ENCODE measurements around the gene WNT4. TPM values are rescaled to one million over a fixed set of nuclear protein-coding genes. Genes with fewer than 3 reads are reported as not detected.

WNT4 gene
- total RNA-seq, 2 donors from 2014 or later = 0.44 TPM; not detected in 1

DNA sequence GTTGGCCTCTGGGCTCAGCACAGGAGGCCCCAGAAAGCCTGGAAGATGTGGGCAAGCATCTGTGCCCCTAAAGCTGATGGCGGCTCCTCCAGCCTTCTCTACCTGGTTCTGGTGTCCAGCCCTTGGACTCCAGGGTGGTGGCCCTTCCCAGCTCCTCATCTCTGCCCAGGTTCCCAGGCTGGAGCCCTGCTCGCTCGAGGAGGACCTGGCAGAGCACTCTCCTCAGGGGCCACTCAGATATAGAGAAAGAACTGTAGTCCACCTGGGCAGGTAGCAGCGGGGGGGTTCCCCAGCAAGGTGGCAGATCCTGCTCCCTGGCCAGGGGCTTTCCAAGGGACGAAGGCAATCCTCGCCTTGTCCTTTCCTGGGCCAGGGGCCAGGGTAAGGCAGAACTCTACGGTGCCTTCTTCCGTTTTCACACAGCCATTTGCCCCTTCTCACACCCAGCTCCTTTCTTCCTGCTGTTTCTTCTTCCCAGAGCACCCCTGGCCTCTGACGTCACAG is 18.9 kb downstream of the WNT4 start:
- Mint-ChIP-seq H3K27ac (peak overlapping the region; percentile 73), H3K27me3 (ENCODE audit: insufficient read depth) (no peaks in the 10 kb centered on the region), H3K4me1 (peaks cover 25% of the 10 kb centered on the region), H3K4me3 (no peak overlapping the region), H3K9me3 (no peaks in the 10 kb centered on the region), H3K36me3 (ENCODE audit: low read depth) (peaks cover 6% of the 10 kb centered on the region)
- Histone ChIP-seq H3K27ac (ENCODE audit: low read depth, low read length) (no peak overlapping the region), H3K9me3 (ENCODE audit: control insufficient read depth, low read length) (no peaks in the 10 kb centered on the region), H3K36me3 (ENCODE audit: control insufficient read depth, insufficient read depth, low read length) (peaks cover 18% of the 10 kb centered on the region), H3K4me3 (ENCODE audit: low read length) (no peak overlapping the region), H3K27me3 (ENCODE audit: control insufficient read depth, insufficient read depth, low read length, poor library complexity, severe bottlenecking) (no peaks in the 10 kb centered on the region), H3K4me1 (ENCODE audit: control insufficient read depth, insufficient read depth, low read length) (peaks cover 9% of the 10 kb centered on the region), H3K9ac (ENCODE audit: extremely low read depth, low read length, poor library complexity, severe bottlenecking) (no peak overlapping the region)
- DNase-seq = no peak
- TF ChIP-seq, protein P1, sequence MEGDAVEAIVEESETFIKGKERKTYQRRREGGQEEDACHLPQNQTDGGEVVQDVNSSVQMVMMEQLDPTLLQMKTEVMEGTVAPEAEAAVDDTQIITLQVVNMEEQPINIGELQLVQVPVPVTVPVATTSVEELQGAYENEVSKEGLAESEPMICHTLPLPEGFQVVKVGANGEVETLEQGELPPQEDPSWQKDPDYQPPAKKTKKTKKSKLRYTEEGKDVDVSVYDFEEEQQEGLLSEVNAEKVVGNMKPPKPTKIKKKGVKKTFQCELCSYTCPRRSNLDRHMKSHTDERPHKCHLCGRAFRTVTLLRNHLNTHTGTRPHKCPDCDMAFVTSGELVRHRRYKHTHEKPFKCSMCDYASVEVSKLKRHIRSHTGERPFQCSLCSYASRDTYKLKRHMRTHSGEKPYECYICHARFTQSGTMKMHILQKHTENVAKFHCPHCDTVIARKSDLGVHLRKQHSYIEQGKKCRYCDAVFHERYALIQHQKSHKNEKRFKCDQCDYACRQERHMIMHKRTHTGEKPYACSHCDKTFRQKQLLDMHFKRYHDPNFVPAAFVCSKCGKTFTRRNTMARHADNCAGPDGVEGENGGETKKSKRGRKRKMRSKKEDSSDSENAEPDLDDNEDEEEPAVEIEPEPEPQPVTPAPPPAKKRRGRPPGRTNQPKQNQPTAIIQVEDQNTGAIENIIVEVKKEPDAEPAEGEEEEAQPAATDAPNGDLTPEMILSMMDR (conservative IDR thresholded peaks at IDR 0.05) = no peak
- 90 to 96% methylated on average over 2 to 9 of the region's 9 CpGs for WGBS, 2 experiments (ENCODE audit: insufficient coverage in 1 of 2, insufficient read length in 1 of 2)

DNA sequence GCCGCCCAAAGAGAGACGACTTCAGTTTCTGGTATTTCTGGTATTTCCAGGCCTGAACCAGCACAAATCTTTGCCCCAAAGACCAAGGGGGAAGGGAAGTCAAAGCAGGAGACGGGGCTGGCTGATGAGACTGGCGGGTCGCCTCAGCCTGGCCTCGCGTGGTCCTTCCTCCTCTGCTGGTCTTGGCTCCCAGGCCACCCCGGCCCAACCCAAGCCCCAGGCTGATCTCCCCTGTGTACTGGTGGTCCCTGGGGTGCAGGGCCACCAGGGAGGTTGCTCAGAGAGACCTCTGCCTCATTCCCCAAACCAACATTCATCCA is 19.9 kb downstream of the WNT4 start:
- TF ChIP-seq, protein P1 (conservative IDR thresholded peaks at IDR 0.05) = no peak
- Mint-ChIP-seq H3K9me3 (no peaks in the 10 kb centered on the region), H3K36me3 (ENCODE audit: low read depth) (peaks cover 6% of the 10 kb centered on the region), H3K4me3 (no peak overlapping the region), H3K27ac (no peak overlapping the region), H3K4me1 (peaks cover 25% of the 10 kb centered on the region), H3K27me3 (ENCODE audit: insufficient read depth) (no peaks in the 10 kb centered on the region)
- Histone ChIP-seq H3K4me3 (ENCODE audit: low read length) (no peak overlapping the region), H3K9me3 (ENCODE audit: control insufficient read depth, low read length) (no peaks in the 10 kb centered on the region), H3K27ac (ENCODE audit: low read depth, low read length) (no peak overlapping the region), H3K36me3 (ENCODE audit: control insufficient read depth, insufficient read depth, low read length) (peaks cover 27% of the 10 kb centered on the region), H3K9ac (ENCODE audit: extremely low read depth, low read length, poor library complexity, severe bottlenecking) (no peak overlapping the region), H3K27me3 (ENCODE audit: control insufficient read depth, insufficient read depth, low read length, poor library complexity, severe bottlenecking) (no peaks in the 10 kb centered on the region), H3K4me1 (ENCODE audit: control insufficient read depth, insufficient read depth, low read length) (peaks cover 9% of the 10 kb centered on the region)
- 90 to 92% methylated on average over 2 to 8 of the region's 8 CpGs for WGBS, 2 experiments (ENCODE audit: insufficient coverage in 1 of 2, insufficient read length in 1 of 2)
- no peak for DNase-seq

DNA sequence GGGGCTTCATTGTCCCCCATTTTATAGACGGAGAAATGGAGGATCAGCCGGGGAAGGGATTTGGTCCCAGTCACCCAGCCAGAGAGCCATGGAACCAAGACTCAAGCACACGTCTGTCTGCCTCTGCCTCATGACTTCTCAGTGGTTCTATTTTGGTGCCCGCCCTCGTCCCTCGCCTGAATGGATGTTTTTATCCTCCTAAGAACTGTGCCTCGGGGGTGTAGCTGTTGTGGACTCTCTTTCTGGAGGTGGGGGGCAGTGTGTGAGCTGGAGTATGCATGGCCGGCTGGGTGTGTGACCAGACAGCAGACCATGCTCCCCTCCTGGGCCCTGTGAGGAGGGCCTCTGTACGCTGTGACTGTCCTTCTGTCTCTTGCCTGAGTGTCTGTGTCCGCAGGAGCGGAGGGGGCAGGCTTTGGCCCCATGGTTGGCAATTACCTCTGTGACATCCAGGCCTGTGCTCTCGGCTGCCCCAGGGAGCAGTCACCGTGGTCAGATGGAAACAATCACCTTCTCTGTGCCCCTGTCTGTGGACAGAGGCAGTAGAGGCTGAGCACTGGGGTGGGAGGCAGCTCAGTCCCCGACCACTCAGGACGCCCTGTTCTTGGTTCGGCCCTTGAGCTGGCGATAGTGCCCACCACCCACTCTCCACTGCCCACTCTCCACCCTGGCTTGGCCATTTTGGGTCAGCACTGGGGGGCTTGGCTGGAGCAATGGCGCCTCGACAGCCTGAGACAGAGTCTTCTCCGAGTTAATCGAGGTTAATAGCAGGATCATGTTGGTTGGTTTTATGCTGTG is 20.4 kb downstream of the WNT4 start:
- H3K27ac Mint-ChIP-seq = peak overlapping the region; percentile 53
- no peaks in the 10 kb centered on the region for H3K27me3 Mint-ChIP-seq (ENCODE audit: insufficient read depth)
- H3K27me3 ChIP-seq (ENCODE audit: control insufficient read depth, insufficient read depth, low read length, poor library complexity, severe bottlenecking) = no peaks in the 10 kb centered on the region
- H3K36me3 Mint-ChIP-seq (ENCODE audit: low read depth) = peaks cover 6% of the 10 kb centered on the region
- peaks cover 9% of the 10 kb centered on the region for H3K4me1 ChIP-seq (ENCODE audit: control insufficient read depth, insufficient read depth, low read length)
- H3K36me3 ChIP-seq (ENCODE audit: control insufficient read depth, insufficient read depth, low read length) = peaks cover 32% of the 10 kb centered on the region
- no peaks in the 10 kb centered on the region for H3K9me3 ChIP-seq (ENCODE audit: control insufficient read depth, low read length)
- H3K4me3 ChIP-seq (ENCODE audit: low read length) = no peak overlapping the region
- no peak overlapping the region for H3K4me3 Mint-ChIP-seq
- no peak overlapping the region for H3K9ac ChIP-seq (ENCODE audit: extremely low read depth, low read length, poor library complexity, severe bottlenecking)
- peak overlapping the region; percentile 33 for H3K27ac ChIP-seq (ENCODE audit: low read depth, low read length)
- no peak for DNase-seq
- TF ChIP-seq, protein P1 (conservative IDR thresholded peaks at IDR 0.05) = no peak
- peaks cover 25% of the 10 kb centered on the region for H3K4me1 Mint-ChIP-seq
- 82 to 85% methylated on average over 13 to 21 of the region's 21 CpGs for WGBS, 2 experiments (ENCODE audit: insufficient coverage in 1 of 2, insufficient read length in 1 of 2)
- no peaks in the 10 kb centered on the region for H3K9me3 Mint-ChIP-seq
